Measurements from ENCODE around the gene NT5DC1.
"Not testable (repeated sequence)": the region's sequence is repeated elsewhere in the genome, so short reads cannot be mapped to it uniquely, and the experiment has no call there.

NT5DC1 gene

DNA sequence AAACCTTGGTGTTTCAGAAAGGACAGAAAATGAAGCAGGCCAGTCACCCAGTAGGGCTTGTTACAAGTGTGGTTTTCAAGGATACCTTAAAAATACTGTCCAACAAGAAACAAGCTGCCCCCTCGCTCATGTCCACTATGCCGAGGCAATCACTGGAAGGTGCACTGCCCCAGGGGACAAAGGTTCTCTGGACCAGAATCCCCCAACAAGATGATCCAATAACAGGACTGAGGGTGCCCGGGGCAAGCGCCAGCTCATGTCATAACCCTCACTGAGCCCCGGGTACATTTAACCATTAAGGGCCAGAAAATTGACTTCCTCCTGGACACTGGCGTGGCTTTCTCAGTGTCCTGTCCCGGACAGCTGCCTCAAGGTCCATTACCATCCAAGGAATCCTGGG lies 6.6 kb upstream of the NT5DC1 start:
- DNase-seq, result no peak

DNA sequence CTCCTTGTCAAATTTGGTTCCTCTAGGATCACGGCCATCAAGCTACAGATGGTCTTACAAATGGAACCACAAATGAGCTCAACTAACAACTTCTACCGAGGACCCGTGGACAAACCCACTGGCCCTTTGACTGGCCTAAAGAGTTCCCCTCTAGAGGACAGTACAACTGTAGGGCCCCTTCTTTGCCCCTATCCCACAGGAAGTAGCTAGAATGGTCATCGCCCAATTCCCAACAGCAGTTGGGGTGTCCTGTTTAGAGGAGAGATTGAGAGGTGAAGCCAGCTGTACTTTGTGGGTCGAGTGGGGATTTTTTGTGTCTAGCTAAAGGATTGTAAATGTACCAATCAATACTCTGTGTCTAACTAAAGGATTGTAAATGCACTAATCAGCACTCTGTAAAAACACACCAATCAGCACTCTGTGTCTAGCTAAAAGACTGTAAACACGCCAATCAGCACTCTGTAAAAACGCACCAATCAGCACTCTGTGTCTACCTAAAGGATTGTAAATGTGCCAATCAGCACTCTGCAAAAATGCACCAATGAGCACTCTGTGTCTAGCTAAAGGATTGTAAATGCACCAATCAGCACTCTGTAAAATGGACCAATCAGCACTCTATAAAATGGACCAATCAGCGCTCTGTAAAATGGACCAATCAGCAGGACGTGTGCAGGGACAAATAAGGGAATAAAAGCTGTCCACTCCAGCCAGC lies 4.4 kb upstream of the NT5DC1 start:
- DNase-seq, result not testable (repeated sequence)

DNA sequence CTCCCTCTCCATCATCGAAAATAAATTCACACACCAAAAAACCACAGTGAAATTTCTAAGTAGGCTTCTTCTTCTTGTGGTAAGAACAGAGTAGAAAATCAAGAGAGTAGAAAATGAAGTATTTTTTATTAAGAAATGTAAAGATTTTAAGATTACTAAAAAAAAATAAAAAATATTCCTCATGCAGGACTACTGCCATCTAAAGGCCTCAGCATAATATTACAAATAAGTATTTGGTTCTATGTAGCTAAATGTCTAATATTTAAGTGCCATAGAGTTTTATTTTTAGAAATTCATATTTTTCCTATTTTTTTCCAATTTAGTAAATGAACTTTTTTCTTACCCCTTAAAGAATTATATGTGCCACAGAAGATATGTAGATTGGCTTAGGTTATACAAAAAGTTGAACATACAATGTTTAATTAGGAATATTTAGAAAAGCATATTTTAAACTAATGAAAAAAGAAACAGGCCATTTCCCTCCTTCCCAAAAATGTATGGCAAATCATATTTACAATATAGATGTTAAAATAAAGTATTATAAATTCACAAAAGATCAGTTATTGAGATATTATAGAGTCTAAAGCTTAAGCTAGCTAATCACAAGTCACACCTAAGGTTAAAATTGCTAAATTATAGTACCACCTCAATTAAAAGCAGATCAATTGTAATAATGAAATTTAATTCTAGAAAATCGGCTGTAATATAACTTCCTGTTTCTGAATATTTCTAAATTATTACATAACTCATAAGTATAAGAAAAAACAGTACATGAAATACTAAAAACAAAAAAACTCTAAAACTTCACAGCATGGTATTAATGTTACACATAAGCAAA lies 3.5 kb upstream of the NT5DC1 start:
- DNase-seq, result no peak

DNA sequence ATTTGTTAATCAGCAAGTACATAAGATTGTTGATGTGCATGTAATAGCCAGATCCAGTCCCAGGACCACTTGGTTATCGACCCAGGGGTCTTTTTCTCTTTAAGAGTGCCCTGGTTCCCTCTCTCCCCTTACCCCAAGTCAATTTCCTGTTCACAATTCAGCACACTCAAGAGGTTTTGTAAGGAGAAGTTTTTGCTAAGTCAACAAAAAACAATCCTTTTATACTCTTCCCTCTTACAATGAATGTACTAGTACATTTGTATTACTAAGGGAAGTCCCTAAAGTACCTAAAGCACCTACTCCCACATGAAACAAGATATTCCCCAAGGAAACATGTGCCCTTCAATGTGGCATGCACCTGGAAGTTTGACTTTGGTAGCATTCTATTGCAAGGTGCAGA lies 1.6 kb upstream of the NT5DC1 start:
- no peak for DNase-seq

DNA sequence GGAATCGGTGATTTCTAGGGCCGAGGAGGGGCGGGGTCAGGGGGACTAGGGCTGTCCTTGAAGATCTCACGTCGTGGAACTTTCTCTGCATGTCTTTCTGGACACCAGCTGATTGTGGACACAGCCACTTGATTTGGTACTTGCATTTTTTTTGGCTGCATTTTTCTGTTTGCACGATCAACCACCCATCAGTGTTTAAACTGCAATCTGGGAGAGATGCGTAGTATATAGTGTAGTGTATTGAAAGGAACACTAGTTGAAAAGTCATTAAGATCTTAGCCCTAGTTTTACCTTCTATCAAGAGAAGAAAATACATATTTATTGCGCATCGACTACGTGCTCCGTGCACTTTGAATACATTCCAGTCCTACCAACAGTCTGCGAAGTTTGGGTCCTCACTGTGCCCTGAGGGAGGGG lies 657 bp downstream of the NT5DC1 start:
- DNase-seq, result no peak

DNA sequence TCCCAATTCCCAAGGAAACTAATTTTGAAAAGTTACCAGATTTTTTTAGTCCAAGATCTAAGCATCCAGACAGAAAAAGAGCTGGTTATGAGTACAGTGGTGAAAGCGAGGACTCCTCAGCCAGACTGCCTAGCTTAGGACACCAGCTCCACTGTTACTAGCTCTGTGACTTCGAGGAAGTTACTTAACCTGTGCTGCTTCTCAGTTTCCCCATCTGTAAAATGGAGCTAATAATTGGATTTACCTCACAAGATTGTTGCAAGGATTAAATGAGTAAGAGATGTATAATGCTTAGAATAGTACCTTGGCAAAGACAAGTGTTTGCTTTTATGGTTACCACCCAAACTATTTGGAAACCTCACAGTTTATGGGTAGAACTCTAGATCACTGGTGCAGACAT lies 1.1 kb downstream of the NT5DC1 start:
- no peak for DNase-seq

DNA sequence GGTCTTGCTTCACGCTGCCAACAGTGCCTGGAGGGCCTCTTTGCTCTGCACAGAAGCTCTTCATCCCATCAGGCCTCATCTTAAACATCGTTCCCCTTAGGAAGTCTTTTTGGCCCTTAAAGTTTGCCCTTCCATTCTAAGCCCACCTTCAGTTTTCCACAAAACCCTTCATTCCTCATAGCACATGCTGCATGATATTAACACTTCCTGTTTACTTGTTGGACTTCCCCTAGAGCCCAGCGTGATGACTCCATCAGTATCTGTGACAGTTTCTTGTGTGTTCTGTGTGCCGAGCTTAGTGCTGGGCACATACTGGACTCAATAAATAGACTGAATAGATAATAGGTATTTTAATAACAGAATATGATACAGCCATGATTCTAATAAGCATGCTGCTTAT lies 2.2 kb downstream of the NT5DC1 start:
- DNase-seq, result no peak

DNA sequence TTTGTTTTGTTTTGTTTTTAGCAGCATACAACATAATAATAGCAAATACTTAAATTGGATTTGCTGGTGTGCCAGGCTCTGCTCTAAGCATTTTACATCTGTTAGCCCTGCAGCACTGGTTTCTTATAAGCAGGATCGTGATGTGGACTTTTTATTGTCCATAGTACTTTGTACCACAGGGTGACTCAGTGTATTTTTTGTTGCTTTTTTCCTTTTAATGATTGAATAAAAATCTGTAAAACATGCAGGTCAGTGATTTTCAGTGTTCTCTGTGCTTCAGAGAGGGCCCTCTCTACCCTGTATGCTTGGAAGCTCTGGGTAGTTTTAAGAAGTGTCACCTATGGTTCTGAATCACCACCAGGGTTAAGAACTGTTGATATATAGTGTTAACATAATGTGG lies 4.0 kb downstream of the NT5DC1 start:
- DNase-seq, result no peak

DNA sequence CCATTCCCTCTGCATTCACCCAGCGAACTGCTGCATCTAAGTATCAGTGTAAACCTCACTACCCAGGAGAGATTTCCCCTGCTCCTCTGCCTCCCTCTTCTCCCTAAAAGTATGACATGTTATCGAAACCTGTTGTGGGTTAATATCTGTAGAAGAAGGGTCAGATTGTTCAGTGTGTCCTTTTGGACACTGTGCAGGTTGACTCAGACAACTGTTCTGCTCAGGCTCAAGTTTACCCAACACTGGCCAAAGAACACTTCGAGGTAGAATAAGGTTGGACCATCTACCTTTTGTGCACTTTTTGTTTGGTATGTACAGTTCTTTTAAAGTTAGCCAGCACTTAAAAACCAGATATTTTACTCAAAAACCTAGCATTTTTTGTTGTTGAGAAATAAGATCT lies 4.6 kb downstream of the NT5DC1 start:
- DNase-seq, result no peak

DNA sequence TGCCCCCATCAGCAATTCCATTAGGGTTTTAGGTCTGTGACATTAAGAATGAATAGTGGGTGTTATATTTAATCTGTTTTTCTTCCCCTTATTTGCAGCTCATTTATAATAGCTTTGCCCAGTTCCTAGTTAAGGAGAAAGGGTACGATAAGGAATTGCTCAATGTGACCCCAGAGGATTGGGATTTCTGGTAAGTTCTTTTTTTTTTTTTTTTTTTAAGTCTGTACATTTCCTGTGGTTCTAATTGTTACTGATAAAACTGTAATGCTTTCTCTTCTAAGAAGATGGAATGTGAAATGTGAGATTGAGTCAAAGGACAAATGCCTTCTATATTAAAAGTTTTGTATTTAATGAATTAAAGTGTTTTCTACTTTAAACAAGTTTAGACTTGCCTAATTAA lies 5.5 kb downstream of the NT5DC1 start:
- DNase-seq, result peak; percentile 27

DNA sequence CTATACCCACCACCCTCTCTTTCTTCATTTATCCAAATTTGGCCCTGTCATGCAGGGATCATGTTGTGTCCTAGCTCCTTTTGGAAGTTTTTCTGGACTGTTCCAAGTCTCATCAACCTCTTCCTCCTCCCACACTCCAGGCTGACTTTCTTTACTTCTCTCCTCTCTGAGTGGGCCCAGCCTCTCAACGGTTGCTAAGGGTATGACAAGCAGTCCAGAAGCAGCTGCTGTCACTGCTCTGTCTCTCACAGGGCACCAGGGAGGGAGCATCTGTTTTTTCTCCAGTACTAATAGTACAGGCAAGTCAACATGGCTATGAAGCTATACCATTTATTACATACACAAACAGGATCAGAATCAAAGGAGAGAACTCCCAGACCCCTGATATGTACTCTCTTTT lies 8.2 kb downstream of the NT5DC1 start:
- no peak for DNase-seq

DNA sequence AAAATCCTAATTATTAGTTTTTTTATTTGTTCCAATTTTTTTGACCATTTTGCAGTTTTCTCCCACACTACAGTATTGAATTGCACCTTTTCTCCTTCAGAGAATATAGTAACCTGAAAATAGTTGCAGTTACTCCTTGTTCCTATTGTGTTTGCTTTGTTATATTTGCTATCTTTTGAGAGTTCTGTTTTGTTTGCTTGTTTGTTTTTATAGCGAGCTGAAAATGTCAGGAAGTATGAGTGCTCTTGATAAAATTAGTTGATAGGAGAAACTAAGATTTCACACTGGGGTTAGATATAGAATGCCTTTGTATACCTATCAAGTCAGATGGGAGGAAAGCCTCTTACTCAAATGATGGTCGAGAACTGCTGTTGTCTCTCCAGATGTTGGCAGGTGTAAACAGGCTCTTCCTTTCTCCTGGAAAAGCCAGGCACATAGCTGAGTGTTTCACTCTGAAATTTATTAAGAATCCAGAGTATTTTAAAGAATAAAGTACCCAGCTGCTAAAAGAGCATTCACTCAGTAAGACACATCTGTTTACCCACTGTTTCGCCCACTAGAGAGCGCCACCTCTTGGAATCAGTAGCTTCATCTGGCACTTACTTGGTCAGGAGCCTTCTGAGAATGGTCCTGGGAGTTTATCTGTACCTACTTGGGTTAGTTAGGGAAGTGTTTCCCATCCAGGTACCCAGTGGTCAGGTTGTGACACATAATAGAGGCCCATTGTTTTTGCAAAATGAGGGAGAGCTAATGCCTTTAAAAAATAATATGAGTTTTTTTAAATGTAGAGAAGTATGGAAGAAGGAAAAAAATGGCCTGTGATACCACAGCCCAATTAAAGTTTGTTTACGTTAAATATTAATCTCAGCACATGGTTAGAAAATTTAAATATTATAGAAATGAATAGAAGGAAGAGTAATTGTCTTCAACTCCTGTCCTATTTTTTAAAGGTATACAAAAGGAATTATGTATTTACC lies 11.2 kb downstream of the NT5DC1 start:
- peak; percentile 38 for DNase-seq

DNA sequence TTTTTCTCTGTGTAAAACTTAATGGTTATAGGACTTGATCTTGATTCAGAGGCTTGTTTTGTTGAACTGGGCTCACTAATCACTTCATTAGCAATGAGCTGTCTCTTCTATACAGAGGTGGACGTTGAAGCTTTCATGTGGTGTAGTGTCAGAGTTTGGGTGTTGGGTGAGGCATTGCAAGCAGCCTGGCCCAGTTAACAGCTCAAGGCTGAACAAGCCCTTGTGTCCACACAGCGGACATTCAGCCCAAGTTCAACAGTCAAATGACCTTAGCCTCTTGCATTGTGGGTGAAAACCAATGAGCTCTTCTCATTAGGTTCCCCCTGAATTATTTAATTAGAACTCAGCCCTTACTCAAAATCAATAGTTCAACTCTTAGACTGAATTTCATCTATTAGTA lies 12.7 kb downstream of the NT5DC1 start:
- no peak for DNase-seq

DNA sequence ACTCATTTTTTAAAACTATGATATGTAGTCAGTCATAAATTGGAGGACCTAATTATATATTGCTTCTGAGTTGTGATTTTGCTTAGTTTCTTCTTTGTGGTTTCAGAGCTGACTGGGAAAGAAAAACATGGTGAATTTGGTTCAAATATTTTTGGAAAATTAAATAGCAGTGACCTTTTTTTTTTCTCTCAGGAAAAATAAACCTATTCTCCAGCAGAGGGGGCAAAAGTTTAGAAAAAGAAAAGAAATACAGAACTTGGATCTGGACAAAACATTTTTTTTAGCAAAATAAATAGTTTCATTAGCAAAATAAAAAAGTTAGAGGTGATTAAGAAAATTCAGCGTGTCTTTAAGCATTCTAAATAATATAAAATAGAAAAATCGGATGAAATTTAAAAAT lies 15.1 kb downstream of the NT5DC1 start:
- peak; percentile 22 for DNase-seq

DNA sequence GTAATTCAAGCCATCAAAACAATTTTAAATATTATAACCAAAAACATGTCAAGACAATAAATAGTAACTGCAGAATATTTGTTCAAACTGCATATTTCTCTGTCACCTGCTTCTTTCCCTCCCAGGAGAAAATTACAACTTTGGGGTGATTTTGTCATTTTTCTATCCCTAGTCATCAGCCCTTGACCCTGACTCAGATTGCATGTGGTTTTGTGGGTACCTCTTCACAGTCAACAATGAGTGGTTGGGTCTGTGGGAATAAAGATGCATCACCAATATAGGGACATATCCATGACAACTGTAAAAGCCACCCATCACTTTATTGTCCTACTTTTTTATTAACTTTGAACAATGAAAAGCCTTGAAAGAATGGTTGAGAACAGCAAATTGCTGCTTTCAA lies 18.0 kb downstream of the NT5DC1 start:
- peak; percentile 62 for DNase-seq

DNA sequence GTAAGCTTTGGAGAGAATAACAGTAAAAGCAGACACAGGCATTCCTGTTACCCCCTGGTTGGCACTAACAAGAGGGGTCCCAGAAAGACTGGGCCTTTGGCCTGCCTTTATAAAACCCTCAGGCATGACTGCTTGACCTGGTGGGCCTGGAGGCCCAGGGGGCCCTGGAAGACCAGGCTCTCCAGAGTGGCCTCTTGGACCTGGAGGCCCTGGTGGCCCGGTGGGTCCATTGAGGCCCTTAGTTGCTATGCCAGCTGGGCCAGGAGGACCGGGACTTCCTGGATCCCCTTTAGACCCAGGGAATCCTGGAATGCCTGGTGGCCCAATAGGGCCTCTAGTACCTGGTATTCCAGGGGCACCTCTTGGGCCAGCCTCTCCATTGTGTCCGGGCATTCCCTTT lies 19.8 kb downstream of the NT5DC1 start:
- DNase-seq, result no peak

DNA sequence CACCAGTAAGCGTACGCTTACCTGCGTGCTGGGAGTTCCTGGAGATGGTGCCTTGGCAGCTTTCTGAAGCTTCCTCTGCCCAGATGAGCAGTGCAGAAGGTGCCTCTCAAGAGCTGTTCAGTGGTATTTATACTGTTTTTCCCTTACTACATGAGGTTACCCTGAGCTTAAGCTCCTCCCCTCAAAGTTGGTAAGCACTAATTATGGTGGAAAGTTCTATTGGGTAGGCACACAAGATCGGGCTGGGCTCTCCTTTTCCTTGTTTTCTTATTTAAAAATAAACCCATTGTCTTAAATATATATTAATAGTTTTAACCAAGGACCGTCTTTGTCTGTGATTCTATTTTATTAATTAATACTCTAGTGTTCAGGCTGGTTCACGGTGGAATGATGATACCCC lies 25.4 kb downstream of the NT5DC1 start, which contains the start of gene COL10A1:
Gene COL10A1 (minus strand): TSS at position 101 of the 400 bp plus-strand sequence. CDS start 640 bp downstream, outside the sequence.
- no peak for DNase-seq

DNA sequence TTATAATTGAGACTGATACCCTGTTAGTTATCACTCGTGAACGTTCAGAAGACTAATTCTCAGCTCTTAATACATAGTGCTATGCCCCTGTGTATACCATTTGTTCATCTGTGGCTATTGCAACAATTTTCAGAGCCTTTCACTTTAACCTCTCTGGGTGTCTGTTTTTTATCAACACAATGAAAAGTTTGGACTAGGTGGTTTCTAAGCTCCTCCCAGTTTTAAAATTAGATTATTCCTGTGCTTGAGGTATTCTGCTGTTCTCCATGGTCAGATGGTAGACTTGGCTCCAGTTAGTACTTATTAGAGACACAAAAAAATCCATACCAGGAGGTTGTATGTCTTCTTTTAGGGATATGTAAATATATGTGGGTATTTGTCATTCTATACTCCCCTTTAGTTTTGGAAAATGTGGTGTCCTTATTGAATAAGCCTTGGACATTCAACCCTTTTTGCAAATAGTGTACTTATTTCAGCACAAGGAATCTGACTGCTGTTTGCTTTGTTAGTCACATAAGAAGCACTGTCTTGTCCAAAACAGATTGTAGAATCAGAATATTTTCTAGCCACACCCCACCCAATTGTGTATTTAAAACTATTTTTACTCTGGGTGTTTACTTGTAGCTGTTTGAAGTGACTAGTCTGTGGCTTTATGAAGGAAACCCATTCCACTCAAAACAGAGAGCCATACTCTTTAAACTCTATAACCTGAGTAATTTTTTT lies 27.3 kb downstream of the NT5DC1 start:
- no peak for DNase-seq

DNA sequence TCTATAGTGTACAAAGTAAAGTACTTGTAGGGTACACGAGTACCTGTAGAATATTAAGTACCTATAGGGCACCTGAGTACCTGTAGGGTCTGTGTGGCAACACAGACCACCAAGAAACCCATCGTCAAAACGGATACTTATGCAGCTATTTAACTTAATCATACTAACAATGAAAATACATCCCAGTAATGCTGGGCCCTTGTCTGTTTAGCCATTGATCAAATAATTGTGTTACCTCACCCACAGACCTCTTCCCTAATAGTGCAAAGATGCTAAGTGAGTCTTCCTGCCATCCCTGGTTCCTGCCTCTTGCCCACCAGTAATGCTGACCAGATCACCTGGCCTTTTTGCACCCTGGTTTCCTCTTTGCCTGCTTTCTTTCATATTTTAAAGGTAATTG lies 32.8 kb downstream of the NT5DC1 start:
- DNase-seq, result no peak

DNA sequence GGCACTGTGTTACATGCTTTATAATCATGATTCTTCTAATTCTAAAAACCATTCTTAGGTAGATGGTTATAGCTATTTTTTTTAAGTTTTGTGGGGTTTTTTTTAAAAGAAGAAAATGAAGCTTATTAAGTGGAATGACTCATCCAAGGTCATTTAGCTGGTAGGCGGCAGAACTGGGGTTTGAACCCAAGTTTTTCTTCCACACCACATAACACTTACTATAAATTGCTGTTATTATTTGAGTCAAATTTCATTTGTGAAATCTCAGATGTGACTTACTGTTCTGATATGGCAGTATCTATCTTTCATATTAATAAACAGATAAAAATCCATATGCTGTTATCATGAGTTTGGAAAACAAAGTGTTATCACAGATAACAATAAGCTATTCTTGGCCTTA lies 35.7 kb downstream of the NT5DC1 start:
- DNase-seq, result no peak

DNA sequence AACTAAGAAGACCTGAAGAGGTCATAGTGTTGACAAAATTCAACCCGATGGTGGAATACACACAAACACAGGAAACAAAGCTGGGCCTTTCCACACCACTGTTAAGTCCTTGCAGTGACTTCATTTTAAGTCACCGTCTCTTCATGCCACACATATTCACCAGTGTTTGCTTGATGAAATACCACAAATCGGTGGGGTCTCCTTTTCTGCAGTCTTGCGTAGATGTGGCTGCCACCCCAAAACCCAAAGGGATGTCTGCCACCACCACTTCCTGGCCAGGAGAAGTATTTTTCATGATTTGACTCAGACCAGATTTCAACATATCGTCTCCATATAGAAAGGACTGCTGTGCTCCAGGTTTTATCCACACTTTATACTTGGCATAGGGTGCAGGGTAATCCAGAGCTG lies 36.3 kb downstream of the NT5DC1 start:
- DNase-seq, result peak; percentile 29

DNA sequence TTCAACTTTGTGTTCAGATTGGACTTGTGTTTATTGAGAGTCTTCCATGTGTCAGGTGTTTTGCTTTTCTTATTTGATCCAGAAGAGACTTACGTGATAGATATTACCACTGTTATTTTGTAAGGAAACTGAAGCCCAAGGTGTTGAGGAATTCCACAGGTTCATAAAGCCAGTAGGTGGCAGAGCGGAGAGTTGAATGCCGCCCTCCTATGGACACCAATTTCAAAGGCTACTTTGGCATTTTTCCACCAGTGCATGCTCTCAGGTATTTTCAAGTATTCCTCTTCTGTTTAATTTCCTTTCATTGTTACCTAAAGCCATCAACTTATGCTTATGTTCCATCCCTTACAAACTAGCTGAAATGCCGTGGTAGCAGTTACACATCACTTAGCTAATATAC lies 39.3 kb downstream of the NT5DC1 start:
- no peak for DNase-seq

Data from fibroblast of upper back skin (primary cell).